GM21381 (cell line): Measurements from ENCODE around the gene SLC39A9.
"Not testable (repeated sequence)": the region's sequence is repeated elsewhere in the genome, so short reads cannot be mapped to it uniquely, and the experiment has no call there.

ENCODE experiments used
- ATAC-seq: cut with Tn5 transposase; IDR thresholded peaks from one replicate; pipeline ENCODE4 v1.9.1; 2021; ENCODE audit warnings: mild to moderate bottlenecking, moderate library complexity; ENCODE audit not compliant: unreplicated experiment

Gene SLC39A9

GRCh38 chr14:69366761-69367160, 31.7 kb upstream of the SLC39A9 start:
- no peak for ATAC-seq

GRCh38 chr14:69368381-69368780, 30.1 kb upstream of the SLC39A9 start:
- ATAC-seq, result no peak

- ATAC-seq, result no peak
These were observed 28.4 kb upstream of the SLC39A9 start for GRCh38 chr14:69370061-69370460.

GRCh38 chr14:69372146-69372545, 26.3 kb upstream of the SLC39A9 start:
- ATAC-seq, result no peak

- no peak for ATAC-seq
These were observed 25.4 kb upstream of the SLC39A9 start for GRCh38 chr14:69373104-69373503.

GRCh38 chr14:69374235-69374634, 24.3 kb upstream of the SLC39A9 start:
- no peak for ATAC-seq

- no peak for ATAC-seq
These were observed 23.3 kb upstream of the SLC39A9 start for GRCh38 chr14:69375182-69375581.

GRCh38 chr14:69375722-69376121, 22.8 kb upstream of the SLC39A9 start:
- ATAC-seq, result no peak

GRCh38 chr14:69376439-69376838, 22.1 kb upstream of the SLC39A9 start:
- no peak for ATAC-seq

GRCh38 chr14:69378274-69378673, 20.2 kb upstream of the SLC39A9 start:
- ATAC-seq, result no peak

- no peak for ATAC-seq
These were observed 11.2 kb upstream of the SLC39A9 start for GRCh38 chr14:69387311-69387710.

- not testable (repeated sequence) for ATAC-seq
These were observed 7.1 kb upstream of the SLC39A9 start for GRCh38 chr14:69391400-69391799.

GRCh38 chr14:69392481-69392880, 6.0 kb upstream of the SLC39A9 start:
- no peak for ATAC-seq

- ATAC-seq, result no peak
These were observed 2.6 kb upstream of the SLC39A9 start for GRCh38 chr14:69395929-69396328.

GRCh38 chr14:69398818-69399210, 322 bp downstream of the SLC39A9 start:
- ATAC-seq, result no peak

GRCh38 chr14:69399750-69400149, 1.3 kb downstream of the SLC39A9 start:
- no peak for ATAC-seq

GRCh38 chr14:69400154-69400553, 1.7 kb downstream of the SLC39A9 start:
- no peak for ATAC-seq

- no peak for ATAC-seq
These were observed 3.3 kb downstream of the SLC39A9 start for GRCh38 chr14:69401841-69402240.

- no peak for ATAC-seq
These were observed 6.0 kb downstream of the SLC39A9 start for GRCh38 chr14:69404478-69404877.

- ATAC-seq, result no peak
These were observed 6.4 kb downstream of the SLC39A9 start for GRCh38 chr14:69404883-69405282.

- no peak for ATAC-seq
These were observed 7.3 kb downstream of the SLC39A9 start for GRCh38 chr14:69405762-69406161.

GRCh38 chr14:69408331-69408960, 10.0 kb downstream of the SLC39A9 start:
- no peak for ATAC-seq

- no peak for ATAC-seq
These were observed 15.0 kb downstream of the SLC39A9 start for GRCh38 chr14:69413483-69413882.
